GM18870 (cell line): ENCODE data around the gene SDK1.

Source experiments
- ATAC-seq: cut with Tn5 transposase; IDR thresholded peaks from one replicate; pipeline ENCODE4 v1.9.1; 2021; ENCODE audit warnings: moderate library complexity; ENCODE audit not compliant: unreplicated experiment

Gene SDK1

DNA sequence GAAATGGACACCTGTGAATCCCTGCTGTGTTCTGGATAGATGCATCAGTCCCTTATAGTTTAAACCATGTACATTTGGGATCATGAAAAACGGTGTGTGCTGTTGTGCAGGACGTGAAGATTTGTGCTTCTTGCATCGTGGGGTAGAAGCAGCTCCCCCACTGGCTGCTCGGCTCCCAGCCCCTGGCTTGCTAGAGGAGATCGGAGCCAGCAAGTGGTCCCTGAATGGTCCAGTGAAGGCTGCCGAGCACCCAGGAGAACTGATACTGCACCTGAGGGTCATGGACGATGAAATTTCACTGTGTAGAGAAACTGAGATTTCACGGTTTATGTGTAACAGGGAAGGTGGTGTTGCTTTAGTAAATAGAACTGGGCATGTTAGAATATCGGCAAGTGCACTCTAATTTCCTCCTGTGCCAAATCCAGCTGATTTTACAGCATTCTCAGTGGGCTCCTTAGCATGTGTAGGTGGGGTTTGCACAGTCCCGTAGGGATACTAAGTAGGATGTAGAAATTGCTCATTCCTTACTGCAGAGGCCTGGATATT lies 726.0 kb downstream of the SDK1 start:
- no peak for ATAC-seq

DNA sequence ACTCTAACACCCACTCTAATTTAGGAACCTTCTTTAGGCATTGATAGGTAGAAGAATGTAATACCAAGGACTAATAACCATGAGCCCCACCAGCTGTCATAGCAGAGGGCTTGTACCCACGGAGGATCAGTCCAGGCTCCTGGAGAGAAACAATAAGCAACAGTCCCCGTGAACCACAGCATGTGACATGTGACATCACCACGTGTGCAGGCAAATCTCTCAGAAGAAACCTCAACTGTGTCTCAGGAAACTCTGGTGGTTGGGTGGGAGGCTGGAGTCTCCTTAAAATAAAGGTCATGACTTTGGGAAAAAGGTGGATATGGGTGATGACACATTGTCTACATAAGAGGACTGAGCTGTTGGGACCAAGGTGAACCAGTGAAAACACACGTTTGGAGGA lies 727.2 kb downstream of the SDK1 start:
- ATAC-seq: no peak

DNA sequence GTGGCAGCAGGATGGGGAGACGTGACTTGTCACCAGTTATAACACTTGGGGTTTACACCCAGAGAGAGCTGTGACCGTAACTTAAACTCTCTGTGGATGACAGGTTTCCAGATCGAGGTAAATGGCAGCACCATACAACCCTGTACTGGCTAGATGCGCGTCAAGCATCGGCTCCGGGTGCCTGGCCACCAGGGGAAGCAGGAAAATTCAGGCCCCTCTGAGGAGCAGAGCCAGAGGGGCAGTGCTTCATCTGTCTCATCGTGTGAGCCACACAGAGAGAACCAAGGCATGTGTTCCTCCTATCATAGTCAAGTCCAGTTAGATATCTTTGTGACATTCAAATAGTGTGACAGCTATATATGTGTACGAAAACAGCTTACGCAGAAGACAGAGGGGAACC lies 728.9 kb downstream of the SDK1 start:
- ATAC-seq: no peak

- ATAC-seq: no peak
Observed at GRCh38 chr7:4030346-4030950, 729.4 kb downstream of the SDK1 start.

DNA sequence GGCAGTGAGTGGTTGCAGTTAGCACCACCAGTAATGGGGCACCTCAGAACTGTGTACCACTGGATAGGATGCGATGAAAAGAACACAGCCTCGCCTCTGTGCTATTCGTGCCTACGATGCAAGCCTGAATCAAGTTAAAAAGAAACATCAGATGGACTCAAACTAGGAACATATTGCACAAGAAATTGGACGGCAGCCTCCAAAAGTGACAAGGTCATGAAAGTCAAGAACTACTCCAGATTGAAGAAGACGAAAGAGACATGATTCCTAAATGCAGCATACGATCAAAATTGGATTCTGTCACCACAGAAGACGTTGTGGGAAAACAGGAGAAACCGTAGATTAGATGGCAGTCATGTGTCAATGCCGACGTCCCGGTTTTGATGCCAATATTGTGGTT lies 732.9 kb downstream of the SDK1 start:
- no peak for ATAC-seq

- no peak for ATAC-seq
Observed at GRCh38 chr7:4037308-4037707, 736.3 kb downstream of the SDK1 start.

GRCh38 chr7:4037877-4038276 lies 736.8 kb downstream of the SDK1 start:
- no peak for ATAC-seq

DNA sequence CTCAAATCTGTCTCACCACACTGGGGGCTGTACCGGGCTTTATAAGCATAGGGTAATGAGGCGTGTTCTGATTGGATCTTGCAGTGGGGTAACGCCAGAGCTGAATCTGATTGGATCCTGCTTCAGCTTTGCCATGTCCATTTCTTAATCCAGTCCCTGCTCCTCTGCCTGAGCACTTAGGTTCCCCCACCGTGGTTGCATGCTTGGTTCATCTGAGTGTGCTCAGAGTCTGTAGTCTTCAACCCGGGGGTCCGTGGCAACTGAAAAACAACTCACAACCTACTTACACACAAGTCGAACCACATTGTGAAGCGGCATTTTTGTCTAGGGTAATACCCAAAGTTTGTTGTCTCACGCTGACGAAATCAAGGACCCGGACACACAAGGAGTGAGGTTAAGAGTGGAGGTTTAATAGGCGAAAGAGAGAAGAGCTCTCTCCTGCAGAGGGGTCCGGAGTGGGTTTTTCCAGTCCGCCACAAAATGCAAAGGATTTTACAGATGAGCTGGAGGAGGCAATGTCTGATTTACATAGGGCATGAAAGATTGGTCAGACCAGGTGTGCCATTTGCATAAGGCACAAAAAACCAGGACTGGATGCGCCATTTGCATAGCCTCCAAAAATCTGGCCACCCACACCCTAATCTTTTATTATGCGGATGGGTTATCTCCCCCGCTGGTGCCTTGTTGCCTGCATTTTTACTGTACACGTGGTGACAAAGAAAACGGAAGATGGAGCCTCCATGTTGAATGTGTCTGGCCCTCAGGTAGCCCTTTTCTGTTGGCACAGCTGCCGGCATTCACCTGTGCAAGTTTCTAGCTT lies 739.3 kb downstream of the SDK1 start:
- ATAC-seq: no peak

DNA sequence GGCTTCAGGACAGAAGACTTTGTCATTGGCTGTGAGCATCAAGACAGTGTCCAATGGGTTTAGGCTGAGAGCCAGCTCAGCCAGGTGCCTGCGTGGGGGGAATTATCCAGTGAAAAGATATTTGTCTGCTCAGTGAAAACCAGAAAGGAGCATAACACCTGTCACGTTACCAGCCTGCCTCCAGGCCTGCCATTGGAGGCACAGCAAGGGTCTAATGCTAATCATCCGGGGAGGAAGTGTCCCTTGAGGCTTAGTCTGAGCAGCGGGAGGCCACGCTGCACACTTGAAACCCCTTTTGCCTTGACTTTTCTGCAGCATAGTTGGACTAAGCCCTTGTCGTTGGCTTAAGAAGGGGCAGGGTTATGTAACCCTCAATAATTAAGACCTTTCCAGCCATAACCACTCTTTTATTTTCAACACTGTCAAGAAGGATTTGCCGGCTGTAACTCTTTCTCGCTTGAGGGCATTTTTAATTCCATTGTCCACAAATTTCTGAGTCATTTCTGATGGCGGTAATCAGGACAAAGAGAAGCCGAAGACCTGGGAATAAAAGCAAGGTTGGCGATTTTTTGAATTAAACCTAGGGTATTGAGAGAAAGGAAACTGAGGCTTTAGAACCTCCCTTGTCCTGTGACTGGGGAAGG lies 741.5 kb downstream of the SDK1 start:
- no peak for ATAC-seq

GRCh38 chr7:4043988-4044387 lies 742.9 kb downstream of the SDK1 start:
- no peak for ATAC-seq

DNA sequence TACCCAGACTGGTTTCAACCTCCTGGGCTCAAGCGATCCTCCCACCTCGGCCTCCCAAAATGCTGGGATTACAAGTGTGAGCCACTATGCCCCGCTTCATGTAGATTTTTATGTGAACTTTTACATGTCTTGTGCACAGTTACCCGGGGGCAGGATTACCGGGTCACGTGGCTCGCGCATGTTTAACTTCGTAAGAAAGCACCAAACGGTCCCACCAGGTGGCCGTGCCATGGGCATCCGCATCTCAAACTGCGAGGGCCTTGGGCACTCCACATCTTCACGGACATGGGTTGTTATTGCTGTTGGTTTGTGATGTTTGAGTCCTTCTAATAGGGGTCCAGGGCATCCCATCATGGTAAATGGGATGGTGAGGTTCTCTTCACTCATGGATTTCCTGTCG lies 744.4 kb downstream of the SDK1 start:
- ATAC-seq: no peak

GRCh38 chr7:4045975-4046374 lies 744.9 kb downstream of the SDK1 start:
- no peak for ATAC-seq

GRCh38 chr7:4048336-4048735 lies 747.3 kb downstream of the SDK1 start:
- ATAC-seq: no peak

DNA sequence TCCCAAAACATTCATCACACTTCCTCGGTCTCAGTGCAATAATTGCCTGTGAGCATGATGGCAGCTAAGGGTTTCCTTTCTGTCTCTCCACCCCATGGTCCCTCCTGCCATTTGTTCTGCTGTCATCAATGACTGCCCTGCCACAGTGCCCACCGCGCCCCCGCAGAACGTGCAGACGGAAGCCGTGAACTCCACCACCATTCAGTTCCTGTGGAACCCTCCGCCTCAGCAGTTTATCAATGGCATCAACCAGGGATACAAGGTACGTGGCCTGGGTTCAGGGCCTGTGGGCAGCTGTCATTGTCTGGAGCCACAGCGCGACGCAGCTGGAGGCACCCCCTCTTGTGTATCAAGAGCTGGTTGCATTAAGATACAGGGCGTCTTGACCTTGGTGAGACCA lies 748.1 kb downstream of the SDK1 start:
- ATAC-seq: no peak

DNA sequence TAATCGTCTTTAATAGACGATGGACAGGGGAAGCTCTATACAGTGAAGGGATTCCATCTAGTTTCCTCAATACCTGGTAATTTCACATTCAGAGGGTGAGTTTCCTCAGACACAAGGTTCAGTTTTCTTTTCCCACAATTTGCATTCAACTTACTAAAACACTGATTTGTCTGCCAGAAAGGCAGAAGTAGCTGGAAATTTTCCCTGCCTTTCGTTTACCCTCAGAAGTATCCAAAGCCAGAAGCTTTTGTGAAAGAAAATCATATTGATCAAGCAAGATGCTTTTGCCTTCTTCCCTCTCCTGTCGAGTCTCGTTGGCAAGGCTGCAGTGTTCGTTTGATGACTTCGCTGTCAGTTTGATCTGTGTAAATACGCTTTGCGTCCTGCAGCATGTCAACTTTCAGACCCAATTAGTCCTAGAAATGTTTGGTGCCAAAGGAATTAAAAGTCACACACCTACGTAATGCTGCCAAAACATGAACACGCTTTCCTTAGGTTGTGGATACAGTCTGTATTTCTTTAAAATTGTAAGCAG lies 749.1 kb downstream of the SDK1 start:
- ATAC-seq: no peak

- no peak for ATAC-seq
Observed at GRCh38 chr7:4051696-4052095, 750.6 kb downstream of the SDK1 start.

DNA sequence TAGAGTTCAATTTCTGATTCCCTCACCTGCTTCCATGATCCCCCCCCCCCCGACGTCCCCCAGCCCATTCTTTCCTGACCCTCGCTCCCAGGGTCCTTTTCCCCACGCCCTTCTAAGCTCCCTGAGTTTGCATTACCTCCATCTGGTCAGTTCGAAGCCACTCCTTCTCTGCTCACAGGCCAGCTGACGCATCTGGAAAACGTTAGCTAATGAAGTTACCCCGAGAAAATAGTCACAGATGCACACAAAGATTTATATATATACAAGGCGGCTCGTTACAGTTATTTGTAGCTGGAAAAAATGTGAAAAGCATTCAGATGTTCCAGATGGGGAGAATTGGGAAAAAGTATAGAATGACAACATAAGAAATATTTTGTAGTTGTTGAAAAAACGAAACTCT lies 751.1 kb downstream of the SDK1 start:
- ATAC-seq: no peak

DNA sequence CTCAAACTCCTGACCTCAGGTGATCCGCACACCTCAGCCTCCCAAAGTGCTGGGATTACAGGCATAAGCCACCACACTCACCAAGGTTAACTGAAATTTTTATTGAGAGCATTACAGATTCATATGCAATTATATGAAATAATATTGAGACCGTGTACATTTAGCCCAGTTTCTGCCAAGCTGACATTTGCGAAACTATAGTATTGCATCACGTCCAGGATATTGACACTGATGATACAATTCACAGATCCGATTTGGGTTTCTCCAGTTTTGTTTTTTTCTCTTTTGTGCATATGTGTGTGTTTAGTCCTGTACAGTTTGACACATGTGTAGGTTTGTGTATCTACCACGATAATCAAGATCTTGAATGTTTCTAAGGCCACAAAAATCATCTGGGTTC lies 753.1 kb downstream of the SDK1 start:
- ATAC-seq: no peak

DNA sequence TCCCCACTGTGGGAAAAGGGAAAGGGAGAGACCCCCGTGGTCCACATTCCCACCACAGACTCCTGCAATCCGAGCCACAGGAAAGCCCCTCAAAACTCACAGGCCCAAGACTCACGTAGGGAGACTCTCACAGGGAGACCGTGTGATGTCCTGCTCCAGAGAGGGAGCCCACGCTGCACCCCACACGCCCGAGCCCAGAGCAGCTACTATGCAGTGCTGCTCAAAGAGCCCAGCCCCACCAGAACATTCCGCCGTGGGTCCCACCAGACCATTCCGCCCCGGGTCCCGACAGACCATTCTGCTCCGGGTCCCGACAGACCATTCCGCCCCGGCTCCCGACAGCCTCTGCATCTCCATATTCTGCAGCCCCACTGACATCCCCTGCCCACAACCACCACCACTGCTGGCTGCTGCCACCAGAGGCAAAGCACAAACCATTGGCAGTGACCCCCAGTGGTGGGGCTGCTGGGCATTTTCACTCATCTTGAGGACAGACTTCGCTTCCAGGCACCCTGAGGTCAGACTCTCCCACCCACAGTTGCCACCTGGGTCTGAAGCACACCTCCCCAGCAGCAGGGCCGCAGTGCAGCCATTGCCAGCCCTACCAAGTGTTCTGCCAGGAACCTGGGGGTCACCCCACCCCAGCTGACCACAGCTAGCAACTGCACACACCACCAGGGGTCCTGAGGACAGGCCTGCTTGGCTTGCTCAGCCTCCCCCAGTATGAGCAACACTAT lies 755.7 kb downstream of the SDK1 start:
- ATAC-seq: no peak

DNA sequence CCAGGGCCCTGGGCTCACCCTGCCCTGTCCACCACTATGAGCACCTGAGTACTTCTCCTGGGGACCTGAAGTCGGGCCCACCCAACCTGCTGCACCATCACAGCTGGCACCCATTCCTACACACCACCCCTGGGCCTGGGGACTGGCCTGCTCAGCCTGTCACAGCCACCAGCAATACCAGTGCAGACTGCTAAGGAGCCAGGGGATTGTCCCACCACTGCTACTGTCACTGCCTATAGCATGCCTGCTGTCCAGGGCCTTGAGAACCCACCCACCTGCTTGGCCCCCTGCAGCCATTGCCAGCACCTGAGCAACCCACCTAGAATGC lies 756.2 kb downstream of the SDK1 start:
- no peak for ATAC-seq

- no peak for ATAC-seq
Observed at GRCh38 chr7:4058158-4058557, 757.1 kb downstream of the SDK1 start.
